ENCODE data around the gene DNAH2. TPM values are rescaled to one million over a fixed set of nuclear protein-coding genes. Genes with fewer than 3 reads are reported as not detected.
"Not testable (repeated sequence)": the region's sequence is repeated elsewhere in the genome, so short reads cannot be mapped to it uniquely, and the experiment has no call there.

DNAH2 gene
- total RNA-seq, 1 donor from 2014 or later = not detected

DNA sequence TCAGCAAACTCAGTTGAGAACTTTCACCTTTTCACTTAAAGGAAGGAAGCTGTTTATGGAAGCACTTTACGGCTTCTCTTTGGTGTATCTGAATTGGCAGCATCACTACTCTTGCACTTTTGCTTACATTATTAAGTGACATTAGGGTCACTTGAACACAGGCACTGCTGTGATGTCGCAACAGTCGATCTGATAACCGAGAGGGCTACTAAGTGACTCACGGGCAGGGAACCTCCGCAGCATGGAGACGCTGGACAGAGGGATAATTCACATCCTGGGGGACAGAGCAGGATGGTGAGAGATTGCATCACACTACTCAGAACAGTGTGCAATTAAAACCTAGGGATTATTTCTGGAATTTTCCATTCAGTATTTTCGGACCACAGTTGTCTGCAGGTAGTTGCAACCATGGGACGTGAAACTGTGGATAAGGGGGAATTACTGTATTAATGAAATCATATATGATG lies 56.5 kb downstream of the DNAH2 start:
- intact Hi-C loops (cut with micrococcal nuclease) = no loop called here

DNA sequence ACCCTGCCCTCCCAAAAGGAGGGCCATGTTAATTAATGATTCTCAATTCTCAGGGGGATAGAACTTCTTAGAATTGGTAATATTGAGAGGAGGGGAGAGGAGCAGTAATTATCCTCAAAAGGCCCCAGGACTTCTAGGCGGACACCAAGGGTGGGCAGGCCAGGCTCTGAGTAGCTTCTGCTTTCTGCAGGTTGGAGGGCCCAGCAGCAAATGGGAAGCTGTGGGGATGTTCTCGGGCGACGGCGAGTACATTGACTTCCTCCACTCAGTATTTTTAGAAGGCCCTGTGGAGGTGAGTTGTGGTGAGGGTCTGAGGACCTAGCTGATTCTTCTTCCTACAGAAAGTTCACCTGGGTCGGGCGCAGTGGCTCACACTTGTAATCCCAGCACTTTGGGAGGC lies 57.5 kb downstream of the DNAH2 start:
- intact Hi-C loops (cut with micrococcal nuclease) = no loop called here

- intact Hi-C loops (cut with micrococcal nuclease) = no loop called here
Measured at GRCh38 chr17:7777017-7777416, 59.5 kb downstream of the DNAH2 start.

GRCh38 chr17:7780736-7781135 lies 63.2 kb downstream of the DNAH2 start:
- intact Hi-C loops (cut with micrococcal nuclease) = no loop called here

DNA sequence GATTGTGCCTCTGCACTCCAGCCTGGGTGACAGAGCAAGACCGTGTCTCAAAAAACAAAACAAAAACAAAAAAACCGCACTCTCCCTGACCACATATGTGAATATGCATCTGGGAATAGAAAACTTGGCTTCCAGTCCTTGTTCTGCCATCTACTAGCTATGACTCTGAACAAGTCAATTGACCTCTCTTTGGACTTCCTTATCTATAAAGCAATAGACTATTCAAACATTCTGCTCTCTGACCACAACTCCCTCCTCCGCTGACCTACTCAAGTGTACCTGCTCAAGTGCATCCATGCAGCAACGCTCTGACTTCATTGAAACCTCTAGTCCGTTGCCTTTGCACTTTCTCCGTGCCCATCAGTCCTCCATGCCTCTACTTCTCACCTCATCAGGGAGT lies 63.9 kb downstream of the DNAH2 start:
- intact Hi-C loops (cut with micrococcal nuclease) = no loop called here

DNA sequence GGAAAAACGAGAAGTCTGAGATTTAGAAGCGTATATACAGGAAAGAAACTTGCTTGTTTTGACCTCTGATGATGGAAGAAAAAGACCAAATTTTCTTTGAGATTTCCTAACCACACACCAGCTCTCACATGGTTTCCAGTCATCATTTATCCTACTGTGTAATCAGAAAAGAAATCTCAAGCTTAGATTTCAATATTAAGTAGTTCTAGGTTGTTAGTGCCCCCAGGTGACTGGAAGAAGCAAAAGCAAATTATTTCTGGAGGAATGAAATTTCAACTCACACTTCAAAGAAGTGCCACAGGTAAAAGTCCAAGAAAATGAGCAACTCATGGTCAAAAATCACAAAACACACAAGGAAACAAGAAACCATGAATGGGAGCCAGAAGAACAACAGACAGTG lies 64.7 kb downstream of the DNAH2 start:
- intact Hi-C loops (cut with micrococcal nuclease) = no loop called here

DNA sequence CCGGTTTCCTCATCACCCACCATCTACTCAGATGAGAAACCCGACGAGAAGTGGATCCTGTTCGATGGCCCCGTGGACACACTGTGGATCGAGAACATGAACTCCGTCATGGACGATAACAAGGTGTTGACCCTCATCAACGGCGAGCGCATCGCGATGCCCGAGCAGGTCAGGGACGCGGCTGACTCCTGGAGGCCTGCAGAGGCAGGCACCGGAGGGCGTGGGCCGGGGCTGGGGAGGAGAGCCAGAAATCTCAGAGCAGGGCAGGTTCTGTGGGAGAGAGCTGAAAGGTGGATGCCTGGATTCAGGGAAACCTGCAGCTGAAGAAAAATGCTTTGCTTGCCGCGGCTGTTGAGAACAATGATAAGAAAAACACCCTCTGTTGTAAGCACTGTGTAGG lies 69.3 kb downstream of the DNAH2 start:
- intact Hi-C loops (cut with micrococcal nuclease) = no loop called here

GRCh38 chr17:7789131-7789530 lies 71.6 kb downstream of the DNAH2 start:
- intact Hi-C loops (cut with micrococcal nuclease) = no loop called here

DNA sequence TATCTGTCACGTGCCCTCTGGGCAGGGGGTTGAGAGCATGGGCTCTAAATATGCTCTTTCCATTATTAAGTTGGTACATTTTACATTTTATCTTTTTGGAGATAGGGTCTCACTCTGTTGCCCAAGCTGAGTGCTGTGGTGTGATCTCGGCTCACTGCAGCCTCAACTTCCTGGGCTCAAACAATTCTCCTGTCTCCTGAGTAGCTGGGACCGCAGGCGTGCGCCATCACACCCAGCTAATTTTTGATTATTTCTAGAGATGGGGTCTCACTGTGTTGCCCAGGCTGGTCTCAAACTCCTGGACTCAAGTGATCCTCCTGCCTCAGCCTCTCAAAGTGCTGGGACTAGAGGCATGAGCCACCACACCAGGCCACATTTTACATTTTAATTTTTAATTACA lies 72.6 kb downstream of the DNAH2 start:
- intact Hi-C loops (cut with micrococcal nuclease) = no loop called here

DNA sequence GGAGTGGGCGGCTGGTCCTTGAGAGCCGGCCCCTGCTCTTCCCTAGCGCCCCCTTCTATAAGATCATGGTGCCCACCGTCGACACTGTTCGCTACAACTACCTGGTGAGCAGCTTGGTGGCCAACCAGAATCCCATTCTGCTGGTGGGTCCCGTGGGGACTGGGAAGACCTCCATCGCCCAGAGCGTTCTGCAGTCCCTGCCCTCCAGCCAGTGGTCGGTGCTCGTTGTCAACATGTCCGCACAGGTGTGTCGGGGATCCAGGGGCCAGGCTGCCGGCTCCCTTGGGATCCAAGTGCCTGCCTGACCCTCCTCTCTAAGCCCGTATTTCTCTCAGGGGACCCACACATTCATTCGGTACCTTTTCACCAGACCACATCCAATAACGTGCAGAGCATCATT lies 75.1 kb downstream of the DNAH2 start:
- intact Hi-C loops (cut with micrococcal nuclease) = no loop called here

- intact Hi-C loops (cut with micrococcal nuclease) = no loop called here
Measured at GRCh38 chr17:7794075-7794663, 76.6 kb downstream of the DNAH2 start.

GRCh38 chr17:7797976-7798375 lies 80.4 kb downstream of the DNAH2 start:
- intact Hi-C loops (cut with micrococcal nuclease) = no loop called here

DNA sequence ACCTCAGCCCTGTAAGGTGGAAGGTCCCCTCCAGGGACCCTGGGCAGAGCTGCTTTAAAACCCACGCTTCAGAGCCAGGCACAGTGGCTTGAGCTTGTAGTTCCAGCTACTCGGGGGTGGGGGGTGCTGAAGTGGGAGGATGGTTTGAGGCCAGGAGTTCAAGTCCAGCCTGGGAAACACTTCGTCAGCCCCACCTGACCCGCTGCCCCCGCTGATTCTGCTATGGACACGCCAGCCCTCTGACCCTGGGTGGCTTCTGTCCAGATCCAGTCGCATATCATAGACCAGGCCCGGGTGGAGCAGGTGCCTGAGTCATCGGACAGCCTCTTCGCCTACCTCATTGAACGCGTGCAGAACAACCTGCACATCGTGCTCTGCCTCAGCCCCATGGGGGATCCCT lies 81.3 kb downstream of the DNAH2 start:
- intact Hi-C loops (cut with micrococcal nuclease) = no loop called here

DNA sequence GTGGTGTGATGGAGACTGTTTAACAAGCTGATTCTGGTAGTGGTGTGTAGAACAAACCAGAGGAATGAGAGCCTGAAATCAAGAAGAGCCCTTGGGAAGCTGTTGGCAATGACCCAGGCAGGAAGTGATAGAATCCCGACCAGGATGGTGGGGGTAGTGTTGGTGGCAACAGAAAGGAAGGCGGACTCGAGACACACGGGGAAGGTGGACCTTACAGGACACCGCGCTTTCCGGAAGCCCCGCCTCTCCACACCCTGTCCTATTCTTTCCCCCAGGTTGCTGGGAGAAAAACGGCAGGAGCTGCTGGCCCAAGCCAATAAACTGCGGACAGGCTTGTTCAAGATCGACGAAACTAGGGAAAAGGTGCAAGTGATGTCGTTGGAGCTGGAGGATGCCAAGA lies 86.4 kb downstream of the DNAH2 start:
- intact Hi-C loops (cut with micrococcal nuclease) = no loop called here

GRCh38 chr17:7806587-7806986 lies 89.0 kb downstream of the DNAH2 start:
- intact Hi-C loops (cut with micrococcal nuclease) = no loop called here

- intact Hi-C loops (cut with micrococcal nuclease) = no loop called here
Measured at GRCh38 chr17:7807206-7807605, 89.7 kb downstream of the DNAH2 start.

DNA sequence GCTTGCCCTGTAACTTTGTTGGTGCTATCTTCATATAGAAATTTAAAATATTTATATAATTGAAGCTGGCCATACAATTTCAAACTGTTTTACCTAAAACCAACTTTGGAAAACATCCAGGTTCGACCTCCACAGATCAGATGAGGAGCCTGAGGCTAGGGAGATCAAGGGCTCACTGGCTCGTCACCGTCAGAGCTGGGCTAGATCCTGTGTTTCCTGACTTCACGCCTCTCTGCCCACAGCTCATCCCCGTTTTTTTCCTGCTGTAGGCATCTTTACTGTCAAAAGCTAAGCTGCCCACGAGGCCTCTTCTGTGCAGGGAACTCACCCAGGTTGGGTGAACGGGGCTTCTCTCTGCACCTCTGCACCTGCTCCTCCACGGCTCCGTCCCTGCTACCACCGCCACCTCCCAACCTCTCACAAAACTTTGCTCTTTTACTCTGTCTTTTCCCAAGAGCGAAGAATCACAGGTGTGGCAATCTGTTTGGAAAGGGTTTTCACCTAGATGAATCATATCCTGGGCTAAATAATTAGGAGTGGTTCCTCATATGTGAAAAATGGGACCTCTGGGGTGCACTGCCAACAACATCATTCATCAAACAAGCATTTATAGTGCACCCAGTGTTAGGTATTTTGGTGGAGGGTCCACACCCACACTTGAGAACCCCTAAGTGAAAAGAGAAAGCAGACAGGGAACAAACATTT lies 91.7 kb downstream of the DNAH2 start:
- intact Hi-C loops (cut with micrococcal nuclease) = no loop called here

DNA sequence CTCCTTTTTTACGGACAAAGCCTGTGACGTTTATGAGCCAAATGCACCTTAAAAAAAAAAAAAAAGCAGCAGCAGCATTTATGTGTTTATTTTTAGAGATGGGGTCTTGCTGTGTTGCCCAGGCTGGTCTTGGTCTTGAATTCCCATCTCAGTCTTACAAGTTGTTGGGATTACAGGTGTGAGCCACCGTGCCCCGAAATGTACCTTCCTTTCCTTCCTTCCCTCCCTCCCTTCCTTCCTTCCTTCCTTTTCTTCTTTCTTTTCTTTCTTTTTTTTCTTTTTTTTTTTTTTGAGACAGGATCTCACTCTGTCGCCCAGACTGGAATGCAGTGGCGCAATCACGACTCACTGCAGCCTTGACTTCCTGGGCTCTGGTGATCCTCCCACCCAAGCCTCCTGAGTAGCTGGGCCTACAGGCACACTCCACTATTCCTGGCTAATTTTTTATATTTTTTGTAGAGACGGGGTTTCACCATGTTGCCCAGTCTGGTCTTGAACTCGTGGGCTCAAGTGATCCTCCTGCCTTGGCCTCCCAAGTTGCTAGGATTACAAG lies 92.3 kb downstream of the DNAH2 start:
- intact Hi-C loops (cut with micrococcal nuclease) = not testable (repeated sequence)

- intact Hi-C loops (cut with micrococcal nuclease) = no loop called here
Measured at GRCh38 chr17:7811251-7811650, 93.7 kb downstream of the DNAH2 start.

GRCh38 chr17:7814969-7815368 lies 97.4 kb downstream of the DNAH2 start:
- intact Hi-C loops (cut with micrococcal nuclease) = no loop called here

GRCh38 chr17:7816926-7817642 lies 99.5 kb downstream of the DNAH2 start:
- intact Hi-C loops (cut with micrococcal nuclease) = no loop called here

- intact Hi-C loops (cut with micrococcal nuclease) = no loop called here
Measured at GRCh38 chr17:7817643-7817964, 100.1 kb downstream of the DNAH2 start.

All from T-helper 2 cell treated with Interferon-gamma antibody and Interleukin-4, amounts not matched to agents 100 ng/mL and 5 ng/mL, for 36 hours (primary cell).